Naive thymus-derived CD4-positive, alpha-beta T cell (primary cell): Measurements from ENCODE around the gene CIRBP. TPM values are rescaled to one million over a fixed set of nuclear protein-coding genes. Genes with fewer than 3 reads are reported as not detected.
A peak's percentile ranks its signal among the peaks of the same experiment; 100 is the strongest.

ENCODE experiments used
- ATAC-seq: fragments of 150-1000 bp; cut with Tn5 transposase; 2 replicates; pipeline ENCODE4 v1.10.0; 2021; ENCODE audit warnings: mild to moderate bottlenecking, moderate library complexity
- CTCF ChIA-PET: fragments of 350-600 bp; sonication (Branson Sonifier 250); formaldehyde crosslinking; loops from one replicate; lab custom pipeline; 2021; ENCODE audit warnings: antibody characterized with exemption; lab: Charles Lee
- POLR2A ChIA-PET: fragments of 350-600 bp; sonication (Branson Sonifier 250); formaldehyde crosslinking; loops from one replicate; lab custom pipeline; 2021; ENCODE audit warnings: antibody characterized with exemption, inconsistent platforms; lab: Charles Lee
- DNase-seq, 9 donors: peaks; one replicate each; pipeline versions ENCODE4 v3.0.0 to v3.0.0-alpha.2; 2020 to 2022; ENCODE audit warnings: mixed read lengths in 1 of 9
- H3K27ac ChIP-seq: one replicate; pipeline ENCODE4 v1.7.0; 2013; ENCODE audit warnings: mild to moderate bottlenecking, low read depth, low read length, moderate library complexity
- H3K27me3 ChIP-seq, 2 donors: one replicate each; pipeline ENCODE4 v1.7.0; 2013; ENCODE audit warnings: low read length in 2 of 2, mild to moderate bottlenecking in 2 of 2, moderate library complexity in 2 of 2; ENCODE audit not compliant: control insufficient read depth in 2 of 2, insufficient read depth in 2 of 2
- H3K36me3 ChIP-seq, 3 experiments: 1 replicate in 2 of 3; 2 replicates in 1 of 3; pipeline ENCODE4 v1.7.0; 2013; ENCODE audit warnings: low read length in 3 of 3, mild to moderate bottlenecking in 3 of 3, moderate library complexity in 1 of 3; ENCODE audit not compliant: insufficient read depth in 3 of 3, control insufficient read depth in 2 of 3
- H3K4me1 ChIP-seq, 2 donors: one replicate each; pipeline ENCODE4 v1.7.0; 2013; ENCODE audit warnings: low read length in 2 of 2, mild to moderate bottlenecking in 2 of 2, moderate library complexity in 1 of 2; ENCODE audit not compliant: control insufficient read depth in 2 of 2, insufficient read depth in 2 of 2
- H3K4me3 ChIP-seq: 2 replicates; pipeline ENCODE4 v1.7.0; 2013; ENCODE audit warnings: mild to moderate bottlenecking, low read length
- H3K9me3 ChIP-seq, 3 experiments: 1 replicate in 2 of 3; 2 replicates in 1 of 3; pipeline ENCODE4 v1.7.0; 2013; ENCODE audit warnings: low read length in 3 of 3; ENCODE audit not compliant: control insufficient read depth in 2 of 3
- H3K27ac Mint-ChIP-seq, 9 donors: one replicate each; pipeline ENCODE4 v1.8.0; 2020 to 2022; ENCODE audit warnings: mixed read lengths in 9 of 9, mild to moderate bottlenecking in 8 of 9, moderate library complexity in 5 of 9, inconsistent platforms in 2 of 9
- H3K27me3 Mint-ChIP-seq, 5 donors: one replicate each; pipeline ENCODE4 v1.8.0; 2021 to 2022; ENCODE audit warnings: mixed read lengths in 5 of 5, mild to moderate bottlenecking in 1 of 5
- H3K36me3 Mint-ChIP-seq, 5 donors: one replicate each; pipeline ENCODE4 v1.8.0; 2020 to 2022; ENCODE audit warnings: mixed read lengths in 5 of 5, mild to moderate bottlenecking in 3 of 5, inconsistent platforms in 1 of 5
- H3K4me1 Mint-ChIP-seq, 7 donors: one replicate each; pipeline ENCODE4 v1.8.0; 2020 to 2022; ENCODE audit warnings: mixed read lengths in 7 of 7, mild to moderate bottlenecking in 3 of 7, inconsistent platforms in 1 of 7
- H3K4me3 Mint-ChIP-seq, 10 donors: one replicate each; pipeline ENCODE4 v1.8.0; 2020 to 2022; ENCODE audit warnings: mild to moderate bottlenecking in 10 of 10, mixed read lengths in 10 of 10, moderate library complexity in 6 of 10, inconsistent platforms in 2 of 10
- H3K9me3 Mint-ChIP-seq, 11 donors: one replicate each; pipeline ENCODE4 v1.8.0; 2020 to 2022; ENCODE audit warnings: mixed read lengths in 11 of 11, mild to moderate bottlenecking in 4 of 11, inconsistent platforms in 1 of 11, moderate library complexity in 1 of 11
- intact Hi-C, 2 donors: fragments of 100-400 bp; cut with micrococcal nuclease; formaldehyde crosslinking; loops; one replicate each; pipeline ENCODE4 v1.15.1; 2023
- polyA plus RNA-seq, 2 donors: library from polyadenylated mRNA; unstranded; fragments of 300-500 nt; fragmentation: Illumina TruSeq; gene quantifications; one replicate each; pipeline ENCODE4 v1.2.3, GENCODE V29; 2021
- total RNA-seq, 6 experiments: library from RNA in 5 of 6; stranded (reverse) in 5 of 6; gene quantifications; 1 replicate in 5 of 6; 2 replicates in 1 of 6; pipeline ENCODE4 v1.2.3 and lab custom pipeline; 2021 to 2026

The CIRBP gene
- total and polyA plus RNA-seq, 7 experiments from 2014 or later = 233 to 629 (median 410) TPM

- Histone ChIP-seq H3K27ac (peak overlapping the region; percentile 82), H3K9me3 (no peaks in the 10 kb centered on the region), H3K27me3 (no peaks in the 10 kb centered on the region), H3K4me1 (peaks cover 53 to 56% of the 10 kb centered on the region in 2 donors), H3K4me3 (no peak overlapping the region), H3K36me3 (peaks cover 26 to 28% (median 27%) of the 10 kb centered on the region in 3 experiments)
- Mint-ChIP-seq H3K36me3 (peaks cover 0 to 31% (median 16%) of the 10 kb centered on the region in 5 donors), H3K4me3 (peak overlapping the region; percentile 61 to 96 (median 80)), H3K4me1 (peaks cover 49 to 70% (median 56%) of the 10 kb centered on the region in 7 donors), H3K9me3 (peaks cover 0 to 11% (median 0%) of the 10 kb centered on the region in 11 donors), H3K27me3 (peaks cover 0 to 6% (median 0%) of the 10 kb centered on the region in 5 donors), H3K27ac (peak overlapping the region; percentile 87 to 93 (median 90))
- intact Hi-C loops = loop anchor here (1.0 to 10.0 kb wide), 7 partner anchors 7 to 586 kb away; partner anchors contain the start of genes STK11 (in 2 of the 2), ATP5F1D (in 1 of the 2), GPX4 (in 1 of the 2) and PTBP1 (in 1 of the 2)
- no peak for ATAC-seq
- ChIA-PET POLR2A (interaction anchor here (0.6 to 14.9 kb wide), 63 partner anchors 9 to 1208 kb away, joined by 3 to 366 read pairs (median 4); partner anchors contain the start of genes ABCA7, AP3D1, ARHGAP45 and ATP5F1D), CTCF (interaction anchor here (0.9 to 5.1 kb wide), 7 partner anchors 9 to 228 kb away, joined by 3 to 164 read pairs (median 4); partner anchors contain the start of gene ABCA7)
- DNase-seq = no peak
These were observed 687 bp upstream of the CIRBP start for GRCh38 chr19:1268226-1269064.

GRCh38 chr19:1269478-1270212, 513 bp downstream of the CIRBP start:
- POLR2A ChIA-PET = interaction anchor here (0.6 to 14.9 kb wide), 59 partner anchors 8 to 1206 kb away, joined by 3 to 366 read pairs (median 4); partner anchors contain the start of genes ABCA7, ARHGAP45, ATP5F1D and CBARP
- peaks cover 0 to 6% (median 0%) of the 10 kb centered on the region in 5 donors for H3K27me3 Mint-ChIP-seq
- H3K27ac Mint-ChIP-seq = peak overlapping the region; percentile 86 to 94 (median 91)
- CTCF ChIA-PET = interaction anchor here (0.8 to 5.1 kb wide), 7 partner anchors 10 to 773 kb away, joined by 3 to 164 read pairs (median 4); partner anchors contain the start of gene ABCA7
- peak overlapping the region; percentile 76 for H3K4me3 ChIP-seq
- no peaks in the 10 kb centered on the region for H3K27me3 ChIP-seq
- H3K4me3 Mint-ChIP-seq = peak overlapping the region; percentile 88 to 96 (median 90)
- peaks cover 53 to 73% (median 62%) of the 10 kb centered on the region in 7 donors for H3K4me1 Mint-ChIP-seq
- peaks cover 38 to 39% (median 39%) of the 10 kb centered on the region in 3 experiments for H3K36me3 ChIP-seq
- peaks cover 0 to 37% (median 23%) of the 10 kb centered on the region in 5 donors for H3K36me3 Mint-ChIP-seq
- peak; percentile 78 to 93 (median 89) for DNase-seq
- peak overlapping the region; percentile 82 for H3K27ac ChIP-seq
- no peaks in the 10 kb centered on the region for H3K9me3 ChIP-seq
- intact Hi-C loops = loop anchor here (1.0 to 10.0 kb wide), 7 partner anchors 8 to 585 kb away; partner anchors contain the start of genes STK11 (in 2 of the 2), ATP5F1D (in 1 of the 2), GPX4 (in 1 of the 2) and PTBP1 (in 1 of the 2)
- H3K4me1 ChIP-seq = peaks cover 65 to 67% of the 10 kb centered on the region in 2 donors
- H3K9me3 Mint-ChIP-seq = peaks cover 0 to 11% (median 0%) of the 10 kb centered on the region in 11 donors
- peak; percentile 58 for ATAC-seq

- DNase-seq (no peak), ATAC-seq (no peak)
- intact Hi-C loops = no loop called here
- Mint-ChIP-seq H3K36me3 (peaks cover 0 to 37% (median 23%) of the 10 kb centered on the region in 5 donors), H3K27ac (peak overlapping the region; percentile 84 to 94 (median 91)), H3K9me3 (peaks cover 0 to 11% (median 0%) of the 10 kb centered on the region in 11 donors), H3K4me3 (peak overlapping the region; percentile 88 to 96 (median 90)), H3K4me1 (peaks cover 50 to 69% (median 59%) of the 10 kb centered on the region in 7 donors), H3K27me3 (peaks cover 0 to 6% (median 0%) of the 10 kb centered on the region in 5 donors)
- Histone ChIP-seq H3K4me3 (peak overlapping the region; percentile 76), H3K27ac (peak overlapping the region; percentile 82), H3K4me1 (peaks cover 71% of the 10 kb centered on the region in 2 donors), H3K27me3 (no peaks in the 10 kb centered on the region), H3K36me3 (peaks cover 39 to 44% (median 42%) of the 10 kb centered on the region in 3 experiments), H3K9me3 (no peaks in the 10 kb centered on the region)
- POLR2A ChIA-PET = interaction anchor here (1.7 to 6.6 kb wide), 4 partner anchors 10 to 26 kb away, joined by 16 to 229 read pairs (median 40); no protein-coding TSS in a partner anchor
- CTCF ChIA-PET = no interaction called here
These were observed 1.2 kb downstream of the CIRBP start for GRCh38 chr19:1270213-1270853.

DNA sequence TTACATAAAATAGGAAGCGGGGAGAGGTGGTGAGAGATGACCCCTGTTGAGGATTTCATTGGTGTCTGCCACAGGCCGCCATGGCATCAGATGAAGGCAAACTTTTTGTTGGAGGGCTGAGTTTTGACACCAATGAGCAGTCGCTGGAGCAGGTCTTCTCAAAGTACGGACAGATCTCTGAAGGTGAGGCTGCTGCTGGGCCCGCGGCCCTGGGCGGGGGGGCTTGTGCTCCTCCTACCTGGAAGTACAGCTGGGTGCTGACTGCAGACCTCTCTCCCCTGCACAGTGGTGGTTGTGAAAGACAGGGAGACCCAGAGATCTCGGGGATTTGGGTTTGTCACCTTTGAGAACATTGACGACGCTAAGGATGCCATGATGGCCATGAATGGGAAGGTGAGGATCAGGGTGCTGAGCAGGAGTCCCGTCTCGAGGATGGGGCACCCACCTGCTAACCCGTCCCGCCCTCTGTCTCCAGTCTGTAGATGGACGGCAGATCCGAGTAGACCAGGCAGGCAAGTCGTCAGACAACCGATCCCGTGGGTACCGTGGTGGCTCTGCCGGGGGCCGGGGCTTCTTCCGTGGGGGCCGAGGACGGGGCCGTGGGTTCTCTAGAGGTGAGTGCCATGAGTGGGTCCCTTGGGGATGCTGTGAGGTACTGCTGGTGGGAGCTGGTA, 1.9 kb downstream of the CIRBP start:
- CTCF ChIA-PET = interaction anchor here (1.0 kb wide), 1 partner anchor 27 kb away, joined by 3 read pairs; no protein-coding TSS in a partner anchor
- H3K36me3 Mint-ChIP-seq = peaks cover 0 to 37% (median 23%) of the 10 kb centered on the region in 5 donors
- Histone ChIP-seq H3K4me1 (peaks cover 71 to 72% of the 10 kb centered on the region in 2 donors), H3K27ac (peak overlapping the region; percentile 82), H3K4me3 (peak overlapping the region; percentile 76), H3K36me3 (peaks cover 39 to 44% (median 42%) of the 10 kb centered on the region in 3 experiments), H3K9me3 (no peaks in the 10 kb centered on the region), H3K27me3 (no peaks in the 10 kb centered on the region)
- DNase-seq (no peak), ATAC-seq (no peak)
- POLR2A ChIA-PET = interaction anchor here (1.8 to 6.6 kb wide), 3 partner anchors 9 to 27 kb away, joined by 7 to 60 read pairs (median 22); no protein-coding TSS in a partner anchor
- peaks cover 46 to 66% (median 55%) of the 10 kb centered on the region in 7 donors for H3K4me1 Mint-ChIP-seq
- peaks cover 0 to 6% (median 0%) of the 10 kb centered on the region in 5 donors for H3K27me3 Mint-ChIP-seq
- H3K27ac Mint-ChIP-seq = peak overlapping the region; percentile 84 to 94 (median 91)
- H3K4me3 Mint-ChIP-seq = peak overlapping the region; percentile 88 to 96 (median 90)
- peaks cover 0 to 11% (median 0%) of the 10 kb centered on the region in 11 donors for H3K9me3 Mint-ChIP-seq
- intact Hi-C loops = no loop called here
